Dermis microvascular lymphatic vessel endothelial cell (primary cell): ENCODE measurements around the gene NES. TPM values are rescaled to one million over a fixed set of nuclear protein-coding genes. Genes with fewer than 3 reads are reported as not detected.

Experiments used
- DNase-seq, 2 donors: peaks; one replicate each; pipeline versions ENCODE4 v3.0.0 to v3.0.0-alpha.2; 2010; ENCODE audit warnings: low read depth in 2 of 2
- total RNA-seq: library from RNA; depleted of rRNA; stranded (reverse); fragments of >200 nt; gene quantifications from 2 replicates; pipeline ENCODE4 v1.2.1, GENCODE V29; 2014

The NES gene
- 38.3 and 55.1 TPM in 2 replicates for total RNA-seq

DNA sequence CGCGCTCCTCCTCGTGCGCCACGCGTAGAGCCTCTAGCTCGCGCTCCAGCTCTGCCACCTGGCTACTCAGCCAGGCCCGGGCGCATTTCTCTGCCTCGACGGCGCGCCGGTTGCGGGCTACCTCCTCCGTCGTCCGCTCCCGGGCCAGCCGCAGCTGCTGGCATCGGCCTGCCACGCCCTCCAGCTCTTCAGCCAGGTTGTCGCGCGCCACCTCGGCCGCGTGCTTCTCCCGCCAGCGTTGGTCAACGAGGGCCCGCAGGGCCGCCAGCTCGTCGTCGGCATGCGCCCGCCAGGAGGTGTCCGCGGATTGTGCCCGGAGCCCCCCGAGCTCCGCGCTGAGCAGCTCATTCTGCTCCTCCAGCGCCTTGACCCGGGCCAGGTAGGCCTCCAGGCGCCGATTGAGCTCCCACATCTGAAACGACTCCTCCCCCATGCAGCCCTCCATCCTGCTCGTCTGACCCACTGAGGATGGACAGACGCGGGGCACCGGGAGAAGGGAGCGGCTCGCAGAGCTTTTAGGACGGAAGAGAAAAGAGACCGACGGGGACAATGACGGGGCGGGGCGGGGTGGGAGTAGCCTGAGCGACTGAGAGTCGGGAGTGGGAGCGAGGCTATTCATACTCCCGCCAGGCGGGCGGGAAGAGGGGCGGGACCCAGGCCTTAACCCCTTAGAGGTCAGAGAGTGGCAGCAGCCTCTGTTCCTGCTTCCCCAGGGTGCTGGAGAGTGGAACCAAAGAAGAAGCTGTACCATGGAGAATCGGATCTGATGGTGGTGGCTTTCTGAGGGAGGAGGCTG, at the start of gene NES:
TSS of gene NES (minus strand) at position 588 of the 796 bp plus-strand sequence. CDS start at position 445, 143 bp downstream.
- DNase-seq: peak in 1 of 2 donors; percentile 68

GRCh38 chr1:156726549-156727226, 49.5 kb upstream of the NES start:
- DNase-seq: peak; percentile 50 to 79

GRCh38 chr1:156725683-156726280, 48.6 kb upstream of the NES start:
- peak; percentile 78 to 88 for DNase-seq

- DNase-seq: no peak
Observed at GRCh38 chr1:156721535-156721934, 44.3 kb upstream of the NES start.

GRCh38 chr1:156721131-156721530, 43.9 kb upstream of the NES start:
- DNase-seq: no peak

DNA sequence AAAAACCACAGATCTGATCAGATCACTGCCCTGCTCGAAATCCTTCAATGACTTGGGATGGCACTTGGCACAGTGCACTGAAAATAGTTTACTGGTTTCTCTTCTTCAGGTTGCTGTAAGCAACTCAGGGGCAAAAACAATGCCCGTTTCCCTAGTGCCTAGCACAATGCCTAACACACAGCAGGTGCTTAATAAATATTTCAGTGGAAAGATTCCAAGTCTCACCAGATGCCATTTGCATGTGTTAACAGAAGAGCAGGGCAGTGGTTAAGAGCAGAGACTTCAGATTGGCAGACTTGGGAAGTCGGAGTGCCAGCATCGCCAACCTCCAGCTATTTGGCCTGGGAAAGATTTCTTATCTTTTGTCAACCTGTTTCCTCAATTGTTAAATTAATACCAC, 40.1 kb upstream of the NES start:
- no peak for DNase-seq

DNA sequence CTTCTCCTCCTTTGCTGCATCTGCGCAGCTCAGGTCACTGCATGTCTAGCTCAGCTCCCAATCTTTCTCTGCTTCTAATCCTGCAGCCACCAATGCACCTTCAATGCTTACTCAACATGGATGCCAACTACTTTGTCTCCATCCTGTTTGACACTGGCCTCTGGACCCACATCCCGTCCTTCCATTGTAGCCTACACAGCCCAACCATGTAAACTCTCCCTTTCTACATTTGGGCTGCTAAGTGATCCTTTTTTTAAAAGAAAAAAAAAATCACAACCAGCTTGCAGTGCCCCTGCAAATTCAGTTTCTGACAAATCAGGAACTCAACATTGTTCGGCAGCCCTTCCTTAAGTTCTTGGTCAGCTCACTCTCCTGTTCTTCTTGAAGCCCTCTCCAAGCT, 37.6 kb upstream of the NES start:
- no peak for DNase-seq

DNA sequence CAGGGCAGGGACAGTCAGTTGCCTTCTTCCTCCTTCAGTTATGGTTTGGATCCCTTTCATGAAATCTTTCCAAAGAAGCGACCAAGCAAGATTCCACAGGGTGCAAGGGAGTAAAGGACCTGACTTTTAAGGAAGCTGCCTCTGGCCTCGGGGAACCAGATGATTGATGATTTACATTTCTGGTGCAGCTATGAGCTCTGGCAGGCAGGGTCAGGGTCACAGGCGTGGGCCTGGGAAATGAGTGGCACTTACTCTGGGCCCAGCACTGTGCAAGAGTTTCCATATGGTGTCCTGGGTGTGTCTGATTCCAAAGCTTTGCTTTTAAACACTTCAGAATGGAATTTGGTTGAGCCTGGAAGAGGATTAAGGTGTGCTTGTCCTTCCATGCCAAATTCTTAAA, 35.4 kb upstream of the NES start:
- no peak for DNase-seq

GRCh38 chr1:156711011-156711817, 34.0 kb upstream of the NES start:
- no peak for DNase-seq

- peak in 1 of 2 donors; percentile 38 for DNase-seq
Observed at GRCh38 chr1:156709757-156710489, 32.7 kb upstream of the NES start.

- no peak for DNase-seq
Observed at GRCh38 chr1:156709031-156709430, 31.8 kb upstream of the NES start.

DNA sequence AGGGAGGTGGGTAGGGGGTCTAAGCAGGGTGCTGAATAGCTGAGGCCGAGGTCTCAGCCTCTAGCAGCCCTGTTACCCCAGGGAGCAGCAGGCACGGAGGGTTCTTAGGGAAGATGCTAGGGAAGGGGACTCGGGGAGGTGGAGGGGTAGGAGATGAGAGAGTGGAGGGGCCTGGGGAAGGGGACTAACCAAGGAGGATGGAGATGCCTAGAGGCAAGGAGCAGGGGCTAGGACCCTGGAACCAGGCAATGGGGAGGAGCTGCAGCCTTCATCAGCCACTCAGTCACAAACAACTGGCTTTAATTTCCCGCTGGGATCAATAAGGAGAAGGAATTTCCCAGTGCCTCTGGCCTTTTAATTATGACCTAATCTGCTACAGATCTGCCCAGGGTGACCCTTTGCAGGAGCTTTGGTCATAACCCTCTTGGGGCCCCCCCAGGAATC, 31.0 kb upstream of the NES start:
- DNase-seq: no peak

GRCh38 chr1:156707417-156708217, 30.4 kb upstream of the NES start:
- DNase-seq: no peak

DNA sequence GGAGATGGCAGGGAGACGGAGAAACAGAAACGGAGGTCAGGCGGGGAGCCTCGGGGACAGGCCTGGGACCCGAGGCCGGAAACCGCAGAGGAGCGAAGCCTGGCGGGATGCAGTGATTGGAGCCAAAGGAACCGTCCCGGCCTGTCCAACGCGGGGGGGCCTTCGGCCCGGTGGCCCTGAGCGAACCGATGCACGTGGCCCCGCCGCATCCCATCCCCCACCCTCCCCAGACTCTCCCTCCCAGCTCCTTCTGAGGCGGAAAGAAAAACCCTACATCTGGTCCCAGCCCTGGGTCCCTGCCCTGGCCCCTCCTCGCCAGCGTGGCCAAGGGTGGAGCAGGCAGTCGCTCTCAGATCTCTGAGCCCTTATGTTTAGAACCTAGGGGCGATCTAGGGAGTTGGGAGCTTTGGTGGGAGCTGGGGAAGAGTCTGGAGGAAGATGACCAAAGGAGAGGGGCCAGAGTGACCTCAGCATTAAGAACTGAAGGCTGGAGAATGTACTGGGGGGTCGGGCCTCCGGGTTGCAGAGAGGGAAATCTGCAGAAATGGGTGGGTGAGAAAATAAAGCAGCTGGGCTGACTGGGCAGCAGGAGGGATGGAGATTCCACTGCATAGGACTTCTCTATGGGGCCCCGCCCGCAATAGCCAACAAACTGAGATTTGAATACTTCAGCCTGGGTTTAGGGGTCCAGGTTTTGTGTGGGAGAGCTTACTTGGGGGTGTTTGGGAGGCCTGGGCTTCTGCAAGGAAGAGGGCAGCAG, 29.6 kb upstream of the NES start:
- DNase-seq: no peak

GRCh38 chr1:156705918-156706656, 28.9 kb upstream of the NES start:
- DNase-seq: peak in 1 of 2 donors; percentile 53

DNA sequence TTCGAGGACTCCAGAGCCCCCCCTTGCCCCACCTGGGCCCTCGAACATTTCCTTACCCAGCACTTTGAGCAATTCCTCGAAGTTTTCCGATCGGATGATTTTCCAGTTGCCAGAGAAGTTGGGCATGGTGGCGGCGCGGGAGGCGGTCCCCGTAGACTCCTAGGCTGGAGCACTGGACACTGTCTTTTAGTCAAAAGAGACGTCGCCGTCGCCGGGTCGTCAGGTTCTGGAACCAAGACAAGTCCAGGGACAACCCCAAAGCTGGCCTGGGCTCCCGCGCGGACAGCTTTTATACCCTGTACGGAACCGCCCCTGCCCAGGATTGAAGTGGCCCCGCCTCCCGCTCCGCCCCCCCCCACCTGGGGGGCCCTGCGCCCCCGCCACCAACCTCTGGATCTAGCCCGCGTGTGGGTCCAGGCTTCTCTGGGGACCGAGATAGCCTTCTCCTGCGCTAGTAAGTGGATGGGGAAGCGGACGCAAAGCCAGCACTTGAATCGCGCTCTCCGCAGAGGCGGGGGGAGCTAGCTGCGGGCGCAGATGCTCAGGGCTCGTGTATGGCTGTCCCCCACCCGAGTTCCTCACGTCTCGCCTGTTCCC, 28.2 kb upstream of the NES start, which contains the start of gene CRABP2:
TSS of gene CRABP2 (minus strand) at position 263 of the 597 bp plus-strand sequence. CDS start at position 126, 137 bp downstream.
- no peak for DNase-seq

DNA sequence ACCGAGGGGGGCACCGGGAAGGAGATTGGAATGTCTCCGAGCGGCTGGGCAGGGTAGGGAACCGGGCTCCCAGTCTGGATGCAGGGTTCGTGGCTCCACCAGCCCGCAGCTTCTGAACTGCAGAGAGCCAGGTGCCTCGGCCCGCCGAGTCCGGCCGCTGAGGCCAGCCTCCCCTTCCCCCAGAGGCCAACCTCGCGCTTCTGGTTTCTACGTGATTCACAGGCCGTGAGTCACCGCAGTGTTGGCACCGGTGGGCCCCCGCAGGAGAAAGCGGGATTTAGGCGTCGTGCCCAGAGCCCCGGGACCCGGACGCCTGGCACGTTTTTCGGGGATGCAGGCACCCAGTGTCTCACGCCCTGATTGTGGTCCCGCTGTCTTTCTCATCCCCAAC, 27.7 kb upstream of the NES start:
- DNase-seq: peak in 1 of 2 donors; percentile 75

- no peak for DNase-seq
Observed at GRCh38 chr1:156704166-156704711, 27.0 kb upstream of the NES start.
